Inflammatory macrophage (primary cell): ENCODE results near the gene SDK1.

Source experiments
- DNase-seq, 2 donors: peaks; one replicate each; pipeline ENCODE4 v3.0.0-alpha.2; 2020 to 2022
- total RNA-seq, 18 experiments: gene quantifications; one replicate each; lab custom pipeline; 2026; ENCODE audit warnings: mixed read lengths in 6 of 18, inconsistent platforms in 2 of 18; lab: John Stamatoyannopoulos, UW

The SDK1 gene, protein sequence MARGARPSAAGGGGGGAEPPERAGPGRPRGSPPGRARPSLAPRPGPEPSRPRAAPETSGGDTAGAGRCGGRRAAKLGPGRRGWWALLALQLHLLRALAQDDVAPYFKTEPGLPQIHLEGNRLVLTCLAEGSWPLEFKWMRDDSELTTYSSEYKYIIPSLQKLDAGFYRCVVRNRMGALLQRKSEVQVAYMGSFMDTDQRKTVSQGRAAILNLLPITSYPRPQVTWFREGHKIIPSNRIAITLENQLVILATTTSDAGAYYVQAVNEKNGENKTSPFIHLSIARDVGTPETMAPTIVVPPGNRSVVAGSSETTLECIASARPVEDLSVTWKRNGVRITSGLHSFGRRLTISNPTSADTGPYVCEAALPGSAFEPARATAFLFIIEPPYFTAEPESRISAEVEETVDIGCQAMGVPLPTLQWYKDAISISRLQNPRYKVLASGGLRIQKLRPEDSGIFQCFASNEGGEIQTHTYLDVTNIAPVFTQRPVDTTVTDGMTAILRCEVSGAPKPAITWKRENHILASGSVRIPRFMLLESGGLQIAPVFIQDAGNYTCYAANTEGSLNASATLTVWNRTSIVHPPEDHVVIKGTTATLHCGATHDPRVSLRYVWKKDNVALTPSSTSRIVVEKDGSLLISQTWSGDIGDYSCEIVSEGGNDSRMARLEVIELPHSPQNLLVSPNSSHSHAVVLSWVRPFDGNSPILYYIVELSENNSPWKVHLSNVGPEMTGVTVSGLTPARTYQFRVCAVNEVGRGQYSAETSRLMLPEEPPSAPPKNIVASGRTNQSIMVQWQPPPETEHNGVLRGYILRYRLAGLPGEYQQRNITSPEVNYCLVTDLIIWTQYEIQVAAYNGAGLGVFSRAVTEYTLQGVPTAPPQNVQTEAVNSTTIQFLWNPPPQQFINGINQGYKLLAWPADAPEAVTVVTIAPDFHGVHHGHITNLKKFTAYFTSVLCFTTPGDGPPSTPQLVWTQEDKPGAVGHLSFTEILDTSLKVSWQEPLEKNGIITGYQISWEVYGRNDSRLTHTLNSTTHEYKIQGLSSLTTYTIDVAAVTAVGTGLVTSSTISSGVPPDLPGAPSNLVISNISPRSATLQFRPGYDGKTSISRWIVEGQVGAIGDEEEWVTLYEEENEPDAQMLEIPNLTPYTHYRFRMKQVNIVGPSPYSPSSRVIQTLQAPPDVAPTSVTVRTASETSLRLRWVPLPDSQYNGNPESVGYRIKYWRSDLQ (N-terminal part only)
- 0.19 to 1.2 (median 0.50) reads per million in 18 experiments for total RNA-seq

DNA sequence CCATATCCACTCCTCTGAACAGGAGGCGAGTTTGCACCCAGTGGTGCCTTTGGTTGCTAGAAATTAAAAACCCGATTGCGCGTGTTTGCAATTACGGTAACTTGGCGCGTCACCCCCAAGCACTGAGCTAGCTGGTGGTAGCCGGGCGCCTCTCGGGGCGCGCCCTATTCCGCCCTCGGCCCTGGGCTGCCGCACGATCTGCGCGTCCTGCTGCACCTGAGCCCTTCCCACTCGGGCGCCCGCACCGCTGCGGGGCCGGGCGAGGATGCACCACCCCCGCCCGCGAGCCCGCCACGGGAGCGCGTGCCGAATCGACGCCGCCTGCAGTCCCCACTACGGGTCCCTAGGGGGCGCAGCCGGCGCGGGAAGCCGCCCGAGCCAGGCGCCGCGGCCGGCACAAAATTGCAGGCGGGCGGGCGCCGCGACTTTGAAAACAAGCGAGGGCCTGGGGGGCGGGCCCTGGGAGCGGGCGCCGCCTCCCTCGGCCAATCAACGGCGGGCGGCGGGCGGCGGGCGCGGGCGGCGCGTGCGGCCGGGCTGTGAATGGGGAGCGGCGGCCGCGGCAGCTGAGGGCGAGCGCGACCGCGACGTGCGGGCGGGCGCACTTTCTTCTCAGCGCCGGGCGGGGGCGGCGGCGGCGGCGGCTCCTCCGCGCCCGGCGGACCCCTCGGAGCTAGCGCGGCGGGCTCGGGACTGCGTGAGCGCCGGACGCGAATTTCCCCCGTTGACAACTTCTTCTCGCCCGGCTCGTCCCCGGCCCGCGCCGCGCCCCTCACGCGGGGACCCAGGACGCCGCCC, at the start of gene SDK1:
TSS of gene SDK1 (plus strand) at position 602 of the 798 bp plus-strand sequence. CDS start 335 bp downstream, outside the sequence.
- peak; percentile 87 to 89 for DNase-seq

DNA sequence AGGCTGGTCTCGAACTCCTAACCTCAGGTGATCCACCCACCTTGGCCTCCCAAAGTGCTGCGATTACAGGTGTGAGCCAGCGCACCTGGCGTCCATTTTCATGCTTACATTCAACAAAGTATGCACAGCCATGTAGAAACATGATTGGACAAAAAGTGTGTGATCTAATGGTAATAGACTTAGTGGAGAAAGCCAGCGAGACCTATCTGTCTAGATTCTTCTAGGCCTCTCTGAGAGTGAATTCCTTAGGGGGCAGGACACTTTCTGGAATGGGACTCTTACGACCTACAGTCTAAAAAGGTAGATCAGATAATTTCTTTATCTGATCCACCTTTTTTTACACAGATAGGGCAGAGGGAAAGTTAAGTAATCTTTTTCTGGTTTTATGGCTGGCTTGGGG, 46.3 kb upstream of the SDK1 start:
- DNase-seq: no peak

DNA sequence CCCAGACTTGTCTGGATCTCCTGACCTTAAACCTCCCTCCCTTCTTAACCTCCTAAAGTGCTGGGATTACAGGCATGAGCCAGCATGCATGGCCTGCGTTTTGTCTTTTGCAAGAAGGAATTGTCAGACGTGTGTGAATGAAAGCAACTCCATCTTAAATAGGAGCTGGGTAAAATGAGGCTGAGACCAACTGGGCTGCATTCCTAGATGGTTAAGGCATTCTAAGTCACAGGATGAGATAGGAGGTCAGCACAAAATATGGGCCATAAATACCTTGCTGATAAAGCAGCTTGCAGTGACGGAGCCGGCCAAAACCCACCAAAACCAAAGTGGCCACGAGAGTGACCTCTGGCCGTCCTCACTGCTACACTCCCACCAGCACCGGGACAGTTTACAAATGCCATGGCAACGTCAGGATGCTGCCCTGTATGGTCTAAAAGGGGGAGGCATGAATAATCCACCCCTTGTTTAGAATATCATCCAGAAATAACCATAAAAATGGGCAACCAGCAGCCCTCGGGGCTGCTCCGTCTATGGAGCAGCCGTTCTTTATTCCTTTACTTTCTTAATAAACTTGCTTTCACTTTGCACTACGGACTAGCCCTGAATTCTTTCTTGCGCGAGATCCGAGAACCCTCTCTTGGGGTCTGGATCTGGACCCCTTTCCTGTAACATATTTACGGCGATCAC, 41.2 kb upstream of the SDK1 start:
- DNase-seq: no peak

DNA sequence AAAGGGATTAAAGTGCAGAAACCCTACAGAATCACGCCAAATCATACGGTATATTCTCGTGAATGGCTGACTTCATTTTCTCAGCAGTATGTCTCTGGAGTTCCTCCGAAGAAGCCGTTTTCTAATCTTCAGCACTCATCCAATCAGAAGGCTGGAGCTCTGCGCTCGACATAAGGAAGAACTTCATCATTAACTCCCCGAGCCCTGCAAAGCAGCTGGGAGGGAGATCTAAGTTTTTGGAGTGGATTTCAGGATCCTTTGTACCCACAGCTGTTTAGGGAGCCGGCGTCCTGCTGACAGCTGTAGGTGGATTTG, 40.7 kb upstream of the SDK1 start:
- no peak for DNase-seq

DNA sequence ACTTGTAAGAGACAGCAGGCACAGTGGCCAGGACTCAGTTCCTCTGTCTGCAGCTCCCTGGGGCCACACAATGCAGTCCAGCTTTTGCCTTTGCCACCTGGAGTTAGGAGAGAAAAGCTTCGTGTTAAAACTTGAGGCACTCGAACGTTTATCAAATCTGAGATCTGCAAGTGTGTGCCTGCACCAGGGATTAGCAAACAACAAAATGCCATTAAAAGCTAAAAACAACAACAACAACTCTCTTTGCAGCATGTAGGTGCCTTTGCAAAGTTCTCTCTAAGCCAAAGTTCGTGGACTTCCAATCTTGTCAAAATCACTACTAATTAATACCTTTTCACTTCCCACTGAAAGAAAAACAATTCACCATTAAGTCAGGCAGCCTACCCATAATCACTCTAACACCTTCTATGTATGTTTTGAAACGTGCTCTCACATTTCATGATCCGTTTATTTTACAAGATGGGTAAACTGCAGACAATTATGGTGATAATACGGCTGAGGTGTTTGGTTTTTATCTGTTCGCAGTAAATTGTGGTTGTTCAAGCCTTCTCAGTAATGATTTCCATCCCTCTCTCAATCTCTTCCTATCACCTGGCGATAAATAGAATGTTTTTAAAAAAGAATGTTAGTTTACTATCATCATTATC, 36.2 kb upstream of the SDK1 start:
- DNase-seq: no peak

DNA sequence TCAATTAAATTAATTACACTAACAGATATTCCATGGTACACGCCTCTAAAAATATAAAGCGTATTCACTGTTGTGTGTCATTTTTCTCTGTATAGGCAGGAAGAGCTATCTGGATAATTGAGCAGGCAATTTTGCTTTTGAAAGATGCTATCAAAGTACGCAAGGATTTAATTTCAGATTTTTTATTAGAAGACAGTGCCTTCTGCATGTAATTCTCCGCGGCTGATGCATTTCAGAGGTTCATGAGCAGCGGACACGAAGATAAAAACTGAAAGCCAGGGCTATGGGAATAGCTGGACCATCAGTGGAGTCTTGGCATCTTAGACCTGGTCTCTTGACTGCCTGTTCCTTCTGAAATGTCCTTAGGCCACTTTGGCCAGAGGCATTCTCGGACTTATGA, 35.7 kb upstream of the SDK1 start:
- no peak for DNase-seq

DNA sequence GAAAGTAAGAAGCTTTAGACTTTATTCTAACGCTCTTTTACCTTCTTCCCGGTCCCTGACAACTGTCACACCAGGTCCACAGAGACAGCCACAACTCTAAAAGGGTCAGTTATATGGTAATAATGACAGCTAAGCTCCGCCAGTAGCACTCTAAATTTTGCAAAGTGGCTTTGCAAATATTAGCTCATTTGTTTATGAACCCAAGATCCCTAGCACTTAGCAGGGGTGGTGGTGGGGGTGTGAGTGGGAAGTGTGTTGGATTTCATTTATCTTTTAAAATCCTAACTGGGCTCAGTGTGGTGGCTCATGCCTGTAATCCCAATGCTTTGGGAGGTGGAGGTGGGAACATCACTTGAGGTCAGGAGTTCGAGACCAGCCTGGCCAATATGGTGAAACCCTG, 34.8 kb upstream of the SDK1 start:
- DNase-seq: no peak

DNA sequence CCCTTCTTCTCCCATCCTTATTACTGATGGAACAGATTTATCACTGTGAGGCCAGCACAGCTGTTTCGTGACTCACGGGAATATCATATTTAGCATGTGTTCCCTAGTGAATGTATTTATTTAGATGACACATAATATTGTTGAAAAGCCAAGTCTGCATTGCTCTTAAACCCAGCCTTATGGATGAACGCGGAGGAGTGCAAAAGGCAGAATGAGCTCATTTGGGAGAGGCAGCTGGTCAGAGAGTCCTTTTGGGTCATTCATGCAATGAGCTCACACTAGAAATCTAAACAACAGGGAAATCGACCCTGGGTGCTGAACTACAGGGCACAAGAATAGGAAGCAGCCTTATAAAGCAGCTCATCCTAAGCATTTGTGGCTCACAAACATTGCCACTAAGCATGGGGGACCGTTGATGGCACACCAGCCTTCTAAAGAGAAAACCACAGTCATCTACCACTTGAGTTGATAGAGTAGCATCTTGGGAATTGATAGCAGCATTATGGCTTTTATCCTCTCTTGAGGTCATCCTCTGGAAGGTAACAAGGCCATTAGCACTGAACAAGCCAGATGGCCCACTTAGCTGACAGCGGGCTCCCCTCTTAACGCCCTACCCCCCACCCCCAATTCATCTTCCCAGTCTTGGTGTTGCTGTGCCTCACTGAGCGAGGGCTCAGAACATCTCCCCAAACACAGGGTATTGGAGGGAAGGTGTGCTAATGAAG, 32.9 kb upstream of the SDK1 start:
- DNase-seq: no peak

DNA sequence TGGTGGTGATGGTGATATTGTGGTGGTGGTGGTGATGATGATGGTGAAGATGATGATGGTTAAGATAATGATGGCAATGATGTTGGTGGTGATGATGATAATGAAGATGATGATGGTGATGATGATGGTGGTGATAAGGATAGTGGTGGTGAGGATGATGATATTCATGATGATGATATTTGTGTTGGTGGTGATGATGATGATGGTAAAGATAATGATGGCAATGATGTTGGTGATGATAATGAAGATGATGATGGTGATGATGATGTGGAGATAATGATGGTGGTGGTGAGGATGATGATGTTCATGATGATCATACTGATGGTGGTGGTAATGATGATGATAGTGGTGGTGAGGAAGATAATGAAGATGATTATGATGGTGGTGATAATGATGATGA, 30.7 kb upstream of the SDK1 start:
- no peak for DNase-seq

DNA sequence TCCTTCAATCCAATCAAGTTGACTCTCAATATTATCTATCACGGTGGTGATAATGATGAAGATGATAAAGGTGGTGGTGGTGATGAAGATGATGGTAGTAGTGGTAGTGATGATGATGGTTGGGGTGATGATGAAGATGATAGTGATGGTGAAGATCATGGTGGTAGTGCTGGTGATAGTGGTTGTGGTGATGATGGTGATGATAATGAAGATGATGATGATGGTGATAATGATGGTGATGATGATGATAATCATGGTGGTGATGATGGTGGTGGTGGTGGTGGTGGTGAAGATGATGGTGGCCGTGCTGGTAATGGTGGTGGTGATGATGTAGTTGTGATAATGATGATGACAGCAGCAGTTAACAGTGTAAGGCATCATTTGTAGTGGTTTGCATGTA, 29.8 kb upstream of the SDK1 start:
- DNase-seq: no peak

DNA sequence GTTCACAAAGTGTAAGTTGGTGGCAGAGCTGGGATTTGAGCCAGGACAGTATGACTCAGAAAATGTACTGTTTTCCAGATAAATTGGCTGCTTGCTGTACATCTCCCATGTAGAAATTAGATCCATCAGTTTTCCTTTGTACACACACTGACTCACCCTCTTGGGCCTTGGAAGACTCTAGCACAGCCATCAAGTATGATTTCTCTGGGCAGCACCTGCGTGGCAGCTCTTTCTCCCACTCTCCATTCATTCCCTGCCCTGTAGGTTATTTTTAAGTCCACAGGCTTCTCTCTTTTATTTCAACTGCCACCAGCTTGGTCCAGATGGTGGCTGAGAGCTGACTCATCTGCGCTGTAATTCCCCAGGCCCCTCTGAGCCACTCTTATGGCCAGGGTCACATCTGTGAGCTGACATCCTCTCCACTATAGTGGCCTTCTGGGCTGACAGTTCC, 28.3 kb upstream of the SDK1 start:
- DNase-seq: no peak

DNA sequence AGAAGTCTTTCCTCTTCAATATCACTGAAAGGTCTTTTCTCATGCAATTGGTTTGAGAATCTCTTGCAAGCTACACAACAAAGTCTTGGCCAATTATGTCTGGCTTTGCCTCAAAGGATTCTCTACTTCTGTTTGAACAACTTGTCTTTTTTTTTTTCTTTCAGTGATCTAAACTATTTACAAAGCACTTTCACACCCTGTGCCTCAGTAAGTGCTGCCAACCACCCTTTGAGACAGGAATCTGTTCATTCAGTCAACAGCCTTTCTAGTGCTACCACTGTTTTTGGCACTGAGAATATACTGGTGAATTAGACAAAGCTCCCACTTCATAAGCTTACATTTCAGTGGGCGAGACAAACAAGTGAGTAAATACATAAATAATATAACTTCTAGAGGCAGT, 26.9 kb upstream of the SDK1 start:
- DNase-seq: no peak

DNA sequence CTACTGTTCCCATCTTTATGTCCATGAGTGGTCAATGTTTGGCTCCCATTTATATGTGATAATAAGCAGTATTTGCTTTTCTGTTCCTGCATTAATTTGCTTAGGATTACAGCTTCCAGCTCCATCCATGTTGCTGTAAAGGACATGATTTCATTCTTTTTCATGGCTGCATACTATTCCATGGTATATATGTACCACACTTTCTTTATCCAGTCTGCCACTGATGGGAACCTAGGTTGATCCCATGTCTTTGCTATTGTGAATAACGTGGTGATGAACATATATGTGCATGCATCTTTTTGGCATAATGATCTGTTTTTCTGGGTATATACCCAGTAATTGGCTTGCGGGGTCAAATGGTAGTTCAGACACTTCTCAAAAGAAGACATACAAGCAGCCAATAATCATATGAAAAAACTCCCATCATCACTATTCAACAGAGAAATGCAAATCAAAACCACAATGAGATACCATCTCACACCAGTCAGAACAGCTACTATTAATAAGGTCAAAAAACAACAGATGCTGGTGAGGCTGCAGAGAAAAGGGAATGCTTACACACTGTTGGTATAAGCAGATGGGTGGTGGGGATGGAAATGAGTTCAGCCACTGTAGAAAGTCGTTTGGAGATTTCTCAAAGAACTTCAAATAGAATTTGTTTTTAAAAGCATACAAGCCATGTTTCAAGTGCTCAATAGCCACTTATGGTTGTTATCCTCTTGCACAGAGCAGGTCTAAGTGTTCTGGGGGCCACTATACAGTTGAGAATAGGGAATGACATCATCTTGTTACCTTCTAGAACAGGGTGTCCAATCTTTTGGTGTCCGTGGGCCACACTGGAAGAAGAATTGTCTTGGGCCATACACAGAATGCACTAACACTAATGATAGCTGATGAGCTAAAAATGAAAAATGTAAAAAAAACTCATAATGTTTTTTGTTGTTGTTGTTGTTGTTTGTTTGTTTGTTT, 23.2 kb upstream of the SDK1 start:
- no peak for DNase-seq

DNA sequence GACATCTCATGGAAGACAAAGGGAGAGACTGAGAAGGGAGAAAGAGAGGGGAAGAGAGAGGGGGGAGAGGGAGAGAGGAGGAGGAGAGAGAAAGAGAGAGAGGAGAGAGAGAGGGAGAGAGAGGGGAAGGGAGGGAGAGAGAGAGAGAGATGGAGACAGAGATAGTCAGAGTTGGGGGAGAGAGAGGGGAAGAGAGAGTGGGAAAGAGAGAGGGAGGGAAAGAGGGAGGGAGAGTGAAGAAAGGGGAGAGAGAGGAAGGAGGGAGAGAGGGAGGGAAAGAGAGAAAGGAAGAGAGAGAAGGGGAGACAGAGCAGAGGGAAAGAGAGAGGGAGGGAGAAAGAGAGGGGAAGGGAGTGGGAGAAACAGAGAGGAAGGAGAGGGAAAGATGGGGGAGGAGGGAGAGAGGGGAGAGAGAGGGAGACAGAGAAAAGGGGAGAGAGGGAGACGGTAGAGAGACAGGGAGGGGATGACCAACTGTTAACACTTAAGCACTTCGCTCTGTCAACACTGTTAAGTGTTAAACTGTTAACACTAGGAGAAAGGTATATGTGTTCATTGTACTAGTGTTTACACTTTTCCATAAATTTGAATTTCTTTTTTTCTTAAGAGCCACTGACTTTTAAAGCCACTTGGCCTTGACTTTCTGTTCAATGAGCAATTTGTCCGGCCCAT, 21.8 kb upstream of the SDK1 start:
- no peak for DNase-seq

DNA sequence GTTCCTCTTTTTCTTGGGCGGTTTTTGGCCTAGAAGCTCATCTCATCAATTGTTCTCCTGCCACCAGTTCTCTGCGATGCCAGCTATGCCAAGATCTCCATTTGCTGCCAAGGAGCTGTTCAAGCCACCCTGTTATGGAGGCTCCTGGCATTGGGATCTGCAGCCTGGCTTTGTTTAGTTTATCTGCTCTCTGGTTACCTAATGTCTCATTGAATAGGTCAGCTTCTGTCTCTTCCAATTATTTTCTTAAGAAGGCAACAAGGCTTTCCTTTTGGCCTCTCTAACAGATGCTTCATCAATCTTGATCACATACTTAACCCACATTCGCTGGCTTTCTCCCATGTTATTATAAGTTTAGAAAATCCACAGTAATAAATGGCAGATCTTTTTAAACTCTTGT, 20.6 kb upstream of the SDK1 start:
- no peak for DNase-seq

DNA sequence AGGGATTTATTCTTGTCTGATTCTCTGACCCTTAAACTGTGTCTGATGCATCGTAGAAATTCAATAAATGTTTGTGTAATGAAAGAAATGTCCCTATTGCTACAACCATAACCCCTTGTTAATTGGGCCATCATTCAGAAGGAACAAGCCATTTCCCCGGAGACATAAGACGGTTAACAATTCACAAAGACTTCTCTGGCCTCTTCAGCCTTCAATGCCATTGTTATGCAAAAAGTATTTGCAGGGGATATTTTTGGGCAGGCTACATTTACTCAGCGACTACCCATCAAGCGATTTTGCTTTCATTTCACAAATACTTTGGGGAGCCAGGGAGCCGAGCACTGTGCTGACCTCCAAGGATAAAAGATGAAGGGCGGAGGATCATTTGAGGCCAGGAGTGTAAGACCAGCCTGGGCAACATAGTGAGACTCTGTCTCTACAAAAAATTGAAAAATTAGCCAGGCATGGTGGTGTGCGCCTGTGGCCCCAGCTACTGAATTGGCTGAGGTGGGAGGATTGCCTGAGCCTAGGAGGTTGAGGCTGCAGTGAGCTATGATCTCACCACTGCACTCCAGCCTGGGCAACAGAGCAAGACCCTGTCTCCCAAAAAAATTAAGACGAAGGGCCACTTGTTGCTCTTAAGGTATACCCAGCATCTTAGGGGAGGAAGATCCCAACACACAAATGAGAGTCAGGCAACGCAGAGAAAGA, 20.0 kb upstream of the SDK1 start:
- no peak for DNase-seq

DNA sequence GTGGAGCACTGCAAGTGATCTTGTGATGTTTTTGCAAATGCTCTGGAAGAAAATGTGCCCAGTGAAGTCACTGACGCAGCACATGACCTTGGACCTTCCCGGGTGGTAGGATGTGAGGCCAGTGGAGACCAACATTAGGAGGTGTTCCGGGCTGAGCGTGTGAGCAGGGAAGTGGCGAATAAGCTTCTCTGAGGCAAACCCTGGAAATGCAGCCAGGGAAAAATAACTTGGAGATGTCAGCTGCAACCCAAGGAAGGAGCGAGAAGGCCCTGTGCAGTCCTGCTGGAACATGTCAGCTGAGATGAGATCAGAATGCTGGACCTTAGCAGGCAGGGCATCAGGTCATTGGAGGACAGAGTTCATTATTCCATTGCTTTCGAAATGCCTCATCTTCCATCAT, 18.6 kb upstream of the SDK1 start:
- no peak for DNase-seq
